OCI-LY7 (cell line): ENCODE measurements around the gene NCKAP5. TPM values are rescaled to one million over a fixed set of nuclear protein-coding genes. Genes with fewer than 3 reads are reported as not detected.

ENCODE experiments used
- BruUV-seq: library from RNA; stranded (reverse); fragments of 400-500 nt; replicated peaks from 2 replicates; lab custom pipeline; 2021; lab: Mats Ljungman, UMichigan
- CTCF ChIA-PET: fragments of 300-600 bp; sonication (Branson Sonifier 250); formaldehyde crosslinking; loops from one replicate; lab custom pipeline; 2022; ENCODE audit warnings: antibody characterized with exemption; ENCODE audit not compliant: unreplicated experiment; lab: Charles Lee
- POLR2A ChIA-PET: fragments of 300-600 bp; sonication (Branson Sonifier 250); formaldehyde crosslinking; loops from one replicate; lab custom pipeline; 2022; ENCODE audit warnings: antibody characterized with exemption; lab: Charles Lee
- DNase-seq: peaks from one replicate; pipeline ENCODE4 v3.0.0-alpha.2; 2015; ENCODE audit warnings: low spot score
- H2AFZ ChIP-seq: fragments of 200-600 bp; sonication (generic), shearing (Covaris generic); 2 replicates; pipeline ENCODE4 v1.6.1; 2014; ENCODE audit warnings: mild to moderate bottlenecking, antibody characterized with exemption, low read length, moderate library complexity
- H3K27ac ChIP-seq: fragments of 200-600 bp; sonication (generic); 2 replicates; pipeline ENCODE4 v1.5.1; 2014; ENCODE audit warnings: mixed run types, low read depth, mild to moderate bottlenecking, moderate library complexity, low read length, inconsistent platforms; ENCODE audit not compliant: poor library complexity, severe bottlenecking
- H3K36me3 ChIP-seq: fragments of 200-600 bp; sonication (generic); 2 replicates; pipeline ENCODE4 v1.6.1; 2014; ENCODE audit warnings: mild to moderate bottlenecking, antibody characterized with exemption, low read length, moderate library complexity, mixed read lengths; ENCODE audit not compliant: insufficient read depth
- H3K4me1 ChIP-seq: fragments of 200-600 bp; sonication (generic); 2 replicates; pipeline ENCODE4 v1.5.1; 2014; ENCODE audit warnings: mild to moderate bottlenecking, low read length; ENCODE audit not compliant: insufficient read depth, poor library complexity, severe bottlenecking
- H3K4me2 ChIP-seq: fragments of 200-600 bp; sonication (generic); 2 replicates; pipeline ENCODE4 v1.6.1; 2014; ENCODE audit warnings: mild to moderate bottlenecking, low read length
- H3K4me3 ChIP-seq: fragments of 200-600 bp; sonication (generic); 2 replicates; pipeline ENCODE4 v1.5.1; 2014; ENCODE audit warnings: mild to moderate bottlenecking, low read depth, low read length; ENCODE audit not compliant: poor library complexity, severe bottlenecking
- H3K79me2 ChIP-seq: fragments of 200-600 bp; sonication (generic); 2 replicates; pipeline ENCODE4 v1.6.1; 2016; ENCODE audit warnings: low read depth, mild to moderate bottlenecking, low read length, moderate library complexity, mixed read lengths; ENCODE audit not compliant: insufficient read depth
- H3K9me2 ChIP-seq: fragments of 200-600 bp; sonication (generic); 2 replicates; pipeline ENCODE4 v1.6.1; 2016; ENCODE audit warnings: mild to moderate bottlenecking, low read length, mixed read lengths; ENCODE audit not compliant: insufficient read depth
- H3K9me3 ChIP-seq: fragments of 200-600 bp; sonication (generic); 2 replicates; pipeline ENCODE4 v1.6.1; 2014; ENCODE audit warnings: mild to moderate bottlenecking, mixed run types, low read length, mixed read lengths
- H4K20me1 ChIP-seq: fragments of 200-600 bp; sonication (generic); 2 replicates; pipeline ENCODE4 v1.6.1; 2014; ENCODE audit warnings: mild to moderate bottlenecking, antibody characterized with exemption, low read length, moderate library complexity, mixed read lengths; ENCODE audit not compliant: insufficient read depth
- EZH2phosphoT487 ChIP-seq: fragments of 200-600 bp; sonication (generic); IDR thresholded peaks from 2 replicates; pipeline ENCODE4 v1.6.1; 2018; ENCODE audit warnings: low read depth, borderline replicate concordance, mild to moderate bottlenecking, mixed run types, antibody characterized with exemption, low read length, moderate library complexity, mixed read lengths
- intact Hi-C: fragments of 100-400 bp; cut with micrococcal nuclease; formaldehyde crosslinking; loops from one replicate; pipeline ENCODE4 v1.10.0; 2022; ENCODE audit not compliant: unreplicated experiment
- total RNA-seq, 2 experiments: library from RNA; depleted of rRNA in 1 of 2; stranded (reverse); fragments of >200 nt in 1 of 2; shearing (Covaris generic) in 1 of 2; gene quantifications; 2 replicates each; pipeline ENCODE4 v1.2.3, GENCODE V29; 2014 to 2022
- TF ChIP-seq, protein P1 (sequence below): fragments of 200-600 bp; sonication (generic); conservative IDR thresholded peaks from 2 replicates; pipeline ENCODE4 v1.5.1; 2014; ENCODE audit warnings: mild to moderate bottlenecking, antibody characterized with exemption, low read length, moderate library complexity, mixed read lengths

Gene NCKAP5
- total RNA-seq, 2 experiments from 2014 or later, result not detected

DNA sequence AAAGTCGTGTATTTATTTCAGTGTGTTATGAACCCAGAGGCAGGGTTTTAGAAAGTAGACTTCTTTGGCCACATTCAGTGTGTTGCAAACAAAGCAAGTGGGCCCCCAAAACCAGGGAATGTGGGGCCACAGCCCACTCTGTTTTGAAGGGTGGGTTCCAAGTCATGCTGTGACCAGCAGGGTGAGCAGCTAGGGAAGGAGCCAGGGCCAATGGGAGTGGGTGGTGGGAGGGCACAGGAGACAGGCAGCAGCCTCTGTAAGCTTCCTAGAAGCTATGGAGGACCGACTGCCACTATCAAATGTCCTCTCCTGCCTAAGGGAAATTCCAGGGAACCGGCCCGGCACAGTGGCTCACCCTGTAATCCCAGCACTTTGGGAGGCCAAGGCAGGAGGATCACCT is 847.9 kb downstream of the NCKAP5 start:
- DNase-seq, result no peak
- intact Hi-C loops, result no loop called here
- TF ChIP-seq, protein P1, sequence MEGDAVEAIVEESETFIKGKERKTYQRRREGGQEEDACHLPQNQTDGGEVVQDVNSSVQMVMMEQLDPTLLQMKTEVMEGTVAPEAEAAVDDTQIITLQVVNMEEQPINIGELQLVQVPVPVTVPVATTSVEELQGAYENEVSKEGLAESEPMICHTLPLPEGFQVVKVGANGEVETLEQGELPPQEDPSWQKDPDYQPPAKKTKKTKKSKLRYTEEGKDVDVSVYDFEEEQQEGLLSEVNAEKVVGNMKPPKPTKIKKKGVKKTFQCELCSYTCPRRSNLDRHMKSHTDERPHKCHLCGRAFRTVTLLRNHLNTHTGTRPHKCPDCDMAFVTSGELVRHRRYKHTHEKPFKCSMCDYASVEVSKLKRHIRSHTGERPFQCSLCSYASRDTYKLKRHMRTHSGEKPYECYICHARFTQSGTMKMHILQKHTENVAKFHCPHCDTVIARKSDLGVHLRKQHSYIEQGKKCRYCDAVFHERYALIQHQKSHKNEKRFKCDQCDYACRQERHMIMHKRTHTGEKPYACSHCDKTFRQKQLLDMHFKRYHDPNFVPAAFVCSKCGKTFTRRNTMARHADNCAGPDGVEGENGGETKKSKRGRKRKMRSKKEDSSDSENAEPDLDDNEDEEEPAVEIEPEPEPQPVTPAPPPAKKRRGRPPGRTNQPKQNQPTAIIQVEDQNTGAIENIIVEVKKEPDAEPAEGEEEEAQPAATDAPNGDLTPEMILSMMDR, result no peak
- no peak for TF ChIP-seq EZH2phosphoT487
- Histone ChIP-seq H3K4me3 (no peak overlapping the region), H3K9me3 (no peaks in the 10 kb centered on the region), H3K9me2 (no peaks in the 10 kb centered on the region), H3K36me3 (no peaks in the 10 kb centered on the region), H3K4me1 (peaks cover 7% of the 10 kb centered on the region), H3K27ac (no peak overlapping the region), H4K20me1 (no peaks in the 10 kb centered on the region), H2AFZ (no peak overlapping the region), H3K79me2 (no peaks in the 10 kb centered on the region), H3K4me2 (no peak overlapping the region)
- no TSS peak for BruUV-seq
- CTCF ChIA-PET, result no interaction called here
- POLR2A ChIA-PET, result no interaction called here

GRCh38 chr2:132719480-132719879 is 848.8 kb downstream of the NCKAP5 start:
- Histone ChIP-seq H3K4me3 (no peak overlapping the region), H2AFZ (no peak overlapping the region), H3K9me3 (no peaks in the 10 kb centered on the region), H4K20me1 (no peaks in the 10 kb centered on the region), H3K36me3 (no peaks in the 10 kb centered on the region), H3K4me2 (no peak overlapping the region), H3K4me1 (peaks cover 12% of the 10 kb centered on the region), H3K27ac (no peak overlapping the region), H3K79me2 (no peaks in the 10 kb centered on the region), H3K9me2 (no peaks in the 10 kb centered on the region)
- ChIA-PET CTCF (no interaction called here), POLR2A (no interaction called here)
- DNase-seq, result no peak
- BruUV-seq, result no TSS peak
- intact Hi-C loops, result loop anchor here (10.0 kb wide), 1 partner anchor 455 kb away; no protein-coding TSS in a partner anchor
- TF ChIP-seq, protein P1, result no peak
- no peak for TF ChIP-seq EZH2phosphoT487

DNA sequence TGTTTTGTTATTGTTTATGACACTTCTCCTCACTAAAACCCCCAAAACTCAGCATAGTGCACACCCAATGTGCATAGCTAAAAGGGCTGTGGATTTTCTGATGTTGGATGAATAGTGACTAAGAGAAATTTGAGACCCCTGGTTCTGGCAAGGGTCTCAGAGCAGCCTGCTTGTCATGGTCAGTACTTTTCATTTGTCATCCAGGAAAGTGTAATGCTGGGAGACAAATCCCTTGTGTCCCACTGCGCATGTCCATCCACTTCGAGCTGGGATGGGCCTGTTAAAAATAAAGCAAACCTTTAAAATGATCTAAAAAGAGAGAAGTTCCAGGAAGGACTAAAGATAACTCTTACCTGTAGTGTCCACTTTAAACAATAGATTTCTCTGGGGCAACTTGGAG is 851.3 kb downstream of the NCKAP5 start:
- no peaks in the 10 kb centered on the region for H3K9me3 ChIP-seq
- H3K27ac ChIP-seq, result no peak overlapping the region
- ChIA-PET POLR2A (no interaction called here), CTCF (no interaction called here)
- H3K4me3 ChIP-seq, result no peak overlapping the region
- H2AFZ ChIP-seq, result no peak overlapping the region
- no peaks in the 10 kb centered on the region for H3K9me2 ChIP-seq
- H3K4me2 ChIP-seq, result no peak overlapping the region
- intact Hi-C loops, result loop anchor here (10.0 kb wide), 1 partner anchor 458 kb away; no protein-coding TSS in a partner anchor
- BruUV-seq, result no TSS peak
- H3K36me3 ChIP-seq, result no peaks in the 10 kb centered on the region
- H3K79me2 ChIP-seq, result no peaks in the 10 kb centered on the region
- DNase-seq, result no peak
- peaks cover 12% of the 10 kb centered on the region for H3K4me1 ChIP-seq
- TF ChIP-seq EZH2phosphoT487, result no peak
- TF ChIP-seq, protein P1, result no peak
- H4K20me1 ChIP-seq, result no peaks in the 10 kb centered on the region
